Measurements from ENCODE around the gene SEC16A. TPM values are rescaled to one million over a fixed set of nuclear protein-coding genes. Genes with fewer than 3 reads are reported as not detected.

SEC16A gene
- total and polyA plus RNA-seq, 2 donors (not counting 3 experiments of a cell fraction or from before 2014, with no cell fraction given), result 34.5 to 80.6 TPM

DNA sequence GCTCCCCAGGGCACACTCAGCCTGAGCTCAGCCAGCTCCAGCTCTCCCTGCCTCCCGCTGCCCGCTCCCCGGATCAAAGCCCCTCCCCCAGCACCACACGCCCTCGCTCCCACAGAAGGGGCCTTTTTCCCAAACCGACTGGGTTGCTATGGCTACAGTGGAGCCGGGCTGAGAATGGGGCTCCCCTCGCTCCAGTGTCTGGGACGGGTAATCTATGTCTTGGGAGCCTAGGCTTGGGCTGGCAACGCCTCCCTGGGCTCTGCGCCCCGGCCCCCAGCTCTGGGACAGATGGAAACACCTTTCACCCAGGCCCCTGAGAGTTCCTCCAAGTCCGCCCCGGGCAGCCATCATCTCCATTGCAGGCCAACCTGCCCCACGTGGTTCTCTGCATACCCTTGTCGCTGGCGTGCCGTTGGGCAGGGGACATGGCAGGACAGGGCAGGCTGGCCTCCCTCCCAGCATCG is 33.4 kb upstream of the SEC16A start:
- no peak for FAIRE-seq
- BruUV-seq (replicated peaks), result no TSS peak

More for the DNA sequence above, 33.4 kb upstream of the SEC16A start:
- no peak overlapping the region for H3K27ac ChIP-seq (ENCODE audit: insufficient read depth, low read depth, low read length)
- no peaks in the 10 kb centered on the region for H3K9me3 ChIP-seq (replicated peaks; ENCODE audit: control insufficient read depth, insufficient read depth, low read length)
- no peaks in the 10 kb centered on the region for H4K20me1 ChIP-seq (replicated peaks; ENCODE audit: control insufficient read depth, extremely low read depth, insufficient read depth, low read length)
- H3K27me3 ChIP-seq (ENCODE audit: control insufficient read depth in 2 of 2, insufficient read depth in 2 of 2, low read length in 2 of 2), result no peaks in the 10 kb centered on the region
- H3K4me2 ChIP-seq (ENCODE audit: insufficient read depth, low read length), result no peak overlapping the region
- ChIA-PET CTCF (no interaction called here), POLR2A (no interaction called here)
- intact Hi-C loops (cut with micrococcal nuclease), result no loop called here
- dilution Hi-C loops (cut with MboI; ENCODE audit: extremely low pct_ligation_motif_present, low sequenced_read_pairs), result no loop called here
- no peaks in the 10 kb centered on the region for H3K9me1 ChIP-seq (replicated peaks; ENCODE audit: control insufficient read depth, extremely low read depth, insufficient read depth, low read length)
- no peak for DNase-seq (ENCODE audit: low read depth, low spot score)
- peaks cover 6 to 77% of the 10 kb centered on the region in 2 experiments for H3K36me3 ChIP-seq (ENCODE audit: control insufficient read depth in 2 of 2, extremely low read depth in 1 of 2, insufficient read depth in 2 of 2, low read length in 2 of 2)
- TF ChIP-seq MYC (IDR thresholded peaks at IDR 0.05; ENCODE audit: low read depth, low read length), result no peak
- TF ChIP-seq POLR2AphosphoS5 (IDR thresholded peaks at IDR 0.05; ENCODE audit: insufficient read depth, low read depth, low read length), result no peak
- TF ChIP-seq, protein P1, sequence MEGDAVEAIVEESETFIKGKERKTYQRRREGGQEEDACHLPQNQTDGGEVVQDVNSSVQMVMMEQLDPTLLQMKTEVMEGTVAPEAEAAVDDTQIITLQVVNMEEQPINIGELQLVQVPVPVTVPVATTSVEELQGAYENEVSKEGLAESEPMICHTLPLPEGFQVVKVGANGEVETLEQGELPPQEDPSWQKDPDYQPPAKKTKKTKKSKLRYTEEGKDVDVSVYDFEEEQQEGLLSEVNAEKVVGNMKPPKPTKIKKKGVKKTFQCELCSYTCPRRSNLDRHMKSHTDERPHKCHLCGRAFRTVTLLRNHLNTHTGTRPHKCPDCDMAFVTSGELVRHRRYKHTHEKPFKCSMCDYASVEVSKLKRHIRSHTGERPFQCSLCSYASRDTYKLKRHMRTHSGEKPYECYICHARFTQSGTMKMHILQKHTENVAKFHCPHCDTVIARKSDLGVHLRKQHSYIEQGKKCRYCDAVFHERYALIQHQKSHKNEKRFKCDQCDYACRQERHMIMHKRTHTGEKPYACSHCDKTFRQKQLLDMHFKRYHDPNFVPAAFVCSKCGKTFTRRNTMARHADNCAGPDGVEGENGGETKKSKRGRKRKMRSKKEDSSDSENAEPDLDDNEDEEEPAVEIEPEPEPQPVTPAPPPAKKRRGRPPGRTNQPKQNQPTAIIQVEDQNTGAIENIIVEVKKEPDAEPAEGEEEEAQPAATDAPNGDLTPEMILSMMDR (IDR thresholded peaks at IDR 0.05; ENCODE audit: extremely low read depth in 1 of 2, insufficient read depth in 1 of 2, low read depth in 1 of 2, low read length in 2 of 2), result no peak
- TF ChIP-seq GATA2 (IDR thresholded peaks at IDR 0.05; ENCODE audit: insufficient read depth, insufficient read length, low read depth, low read length), result no peak
- TF ChIP-seq, protein P2, sequence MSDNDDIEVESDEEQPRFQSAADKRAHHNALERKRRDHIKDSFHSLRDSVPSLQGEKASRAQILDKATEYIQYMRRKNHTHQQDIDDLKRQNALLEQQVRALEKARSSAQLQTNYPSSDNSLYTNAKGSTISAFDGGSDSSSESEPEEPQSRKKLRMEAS (IDR thresholded peaks at IDR 0.05; ENCODE audit: insufficient read depth, insufficient read length), result no peak
- TF ChIP-seq EZH2 (IDR thresholded peaks at IDR 0.05; ENCODE audit: borderline replicate concordance, low read depth, low read length, severe bottlenecking), result no peak
- TF ChIP-seq JUN (IDR thresholded peaks at IDR 0.05; ENCODE audit: borderline replicate concordance, insufficient read depth, insufficient read length, low read depth), result no peak
- no peak for TF ChIP-seq FOS (IDR thresholded peaks at IDR 0.05; ENCODE audit: borderline replicate concordance, insufficient read depth, low read length)
- no peak for TF ChIP-seq POLR2A (IDR thresholded peaks at IDR 0.05; ENCODE audit: low read depth, low read length)
- no peak overlapping the region for H3K9ac ChIP-seq (replicated peaks; ENCODE audit: extremely low read depth, insufficient read depth, low read length)
- H2AFZ ChIP-seq (ENCODE audit: low read depth, low read length), result no peak overlapping the region
- peaks cover 12% of the 10 kb centered on the region for H3K79me2 ChIP-seq (ENCODE audit: control insufficient read depth, insufficient read depth, low read length)
- H3K4me1 ChIP-seq (ENCODE audit: control insufficient read depth, extremely low read depth, insufficient read depth, low read length), result peaks cover 12% of the 10 kb centered on the region
- no peak overlapping the region for H3K4me3 ChIP-seq (replicated peaks in 1 of 3; ENCODE audit: insufficient read depth in 1 of 3, low read depth in 1 of 3, low read length in 3 of 3)

All from endothelial cell of umbilical vein (primary cell).